OCI-LY7 (cell line): ENCODE measurements around the gene RAB1A. TPM values are rescaled to one million over a fixed set of nuclear protein-coding genes. Genes with fewer than 3 reads are reported as not detected.

Source experiments
- BruUV-seq: library from RNA; stranded (reverse); fragments of 400-500 nt; replicated peaks from 2 replicates; lab custom pipeline; 2021; lab: Mats Ljungman, UMichigan
- CTCF ChIA-PET: fragments of 300-600 bp; sonication (Branson Sonifier 250); formaldehyde crosslinking; loops from one replicate; lab custom pipeline; 2022; ENCODE audit warnings: antibody characterized with exemption; ENCODE audit not compliant: unreplicated experiment; lab: Charles Lee
- POLR2A ChIA-PET: fragments of 300-600 bp; sonication (Branson Sonifier 250); formaldehyde crosslinking; loops from one replicate; lab custom pipeline; 2022; ENCODE audit warnings: antibody characterized with exemption; lab: Charles Lee
- DNase-seq: peaks from one replicate; pipeline ENCODE4 v3.0.0-alpha.2; 2015; ENCODE audit warnings: low spot score
- H2AFZ ChIP-seq: fragments of 200-600 bp; sonication (generic), shearing (Covaris generic); 2 replicates; pipeline ENCODE4 v1.6.1; 2014; ENCODE audit warnings: mild to moderate bottlenecking, antibody characterized with exemption, low read length, moderate library complexity
- H3K27ac ChIP-seq: fragments of 200-600 bp; sonication (generic); 2 replicates; pipeline ENCODE4 v1.5.1; 2014; ENCODE audit warnings: mixed run types, low read depth, mild to moderate bottlenecking, moderate library complexity, low read length, inconsistent platforms; ENCODE audit not compliant: poor library complexity, severe bottlenecking
- H3K36me3 ChIP-seq: fragments of 200-600 bp; sonication (generic); 2 replicates; pipeline ENCODE4 v1.6.1; 2014; ENCODE audit warnings: mild to moderate bottlenecking, antibody characterized with exemption, low read length, moderate library complexity, mixed read lengths; ENCODE audit not compliant: insufficient read depth
- H3K4me1 ChIP-seq: fragments of 200-600 bp; sonication (generic); 2 replicates; pipeline ENCODE4 v1.5.1; 2014; ENCODE audit warnings: mild to moderate bottlenecking, low read length; ENCODE audit not compliant: insufficient read depth, poor library complexity, severe bottlenecking
- H3K4me2 ChIP-seq: fragments of 200-600 bp; sonication (generic); 2 replicates; pipeline ENCODE4 v1.6.1; 2014; ENCODE audit warnings: mild to moderate bottlenecking, low read length
- H3K4me3 ChIP-seq: fragments of 200-600 bp; sonication (generic); 2 replicates; pipeline ENCODE4 v1.5.1; 2014; ENCODE audit warnings: mild to moderate bottlenecking, low read depth, low read length; ENCODE audit not compliant: poor library complexity, severe bottlenecking
- H3K79me2 ChIP-seq: fragments of 200-600 bp; sonication (generic); 2 replicates; pipeline ENCODE4 v1.6.1; 2016; ENCODE audit warnings: low read depth, mild to moderate bottlenecking, low read length, moderate library complexity, mixed read lengths; ENCODE audit not compliant: insufficient read depth
- H3K9me2 ChIP-seq: fragments of 200-600 bp; sonication (generic); 2 replicates; pipeline ENCODE4 v1.6.1; 2016; ENCODE audit warnings: mild to moderate bottlenecking, low read length, mixed read lengths; ENCODE audit not compliant: insufficient read depth
- H3K9me3 ChIP-seq: fragments of 200-600 bp; sonication (generic); 2 replicates; pipeline ENCODE4 v1.6.1; 2014; ENCODE audit warnings: mild to moderate bottlenecking, mixed run types, low read length, mixed read lengths
- H4K20me1 ChIP-seq: fragments of 200-600 bp; sonication (generic); 2 replicates; pipeline ENCODE4 v1.6.1; 2014; ENCODE audit warnings: mild to moderate bottlenecking, antibody characterized with exemption, low read length, moderate library complexity, mixed read lengths; ENCODE audit not compliant: insufficient read depth
- CTCF ChIP-seq: fragments of 200-600 bp; sonication (generic); conservative IDR thresholded peaks from 2 replicates; pipeline ENCODE4 v1.5.1; 2014; ENCODE audit warnings: mild to moderate bottlenecking, antibody characterized with exemption, low read length, moderate library complexity, mixed read lengths
- EZH2phosphoT487 ChIP-seq: fragments of 200-600 bp; sonication (generic); IDR thresholded peaks from 2 replicates; pipeline ENCODE4 v1.6.1; 2018; ENCODE audit warnings: low read depth, borderline replicate concordance, mild to moderate bottlenecking, mixed run types, antibody characterized with exemption, low read length, moderate library complexity, mixed read lengths
- intact Hi-C: fragments of 100-400 bp; cut with micrococcal nuclease; formaldehyde crosslinking; loops from one replicate; pipeline ENCODE4 v1.10.0; 2022; ENCODE audit not compliant: unreplicated experiment
- total RNA-seq, 2 experiments: library from RNA; depleted of rRNA in 1 of 2; stranded (reverse); fragments of >200 nt in 1 of 2; shearing (Covaris generic) in 1 of 2; gene quantifications; 2 replicates each; pipeline ENCODE4 v1.2.3, GENCODE V29; 2014 to 2022

Gene RAB1A
- total RNA-seq, 2 experiments from 2014 or later: 39.7 to 75.4 TPM

GRCh38 chr2:65075605-65076344, 54.1 kb downstream of the RAB1A start:
- intact Hi-C loops: no loop called here
- Histone ChIP-seq H3K9me2 (no peaks in the 10 kb centered on the region), H3K36me3 (peaks cover 71% of the 10 kb centered on the region), H3K4me1 (peaks cover 85% of the 10 kb centered on the region), H3K9me3 (no peaks in the 10 kb centered on the region), H3K4me3 (no peak overlapping the region), H2AFZ (no peak overlapping the region), H3K79me2 (no peaks in the 10 kb centered on the region), H3K4me2 (no peak overlapping the region), H3K27ac (peak overlapping the region; percentile 19), H4K20me1 (no peaks in the 10 kb centered on the region)
- ChIA-PET CTCF (interaction anchor here (0.5 to 0.6 kb wide), 2 partner anchors 163 to 934 kb away, joined by 3 read pairs; no protein-coding TSS in a partner anchor), POLR2A (interaction anchor here (0.5 to 1.1 kb wide), 3 partner anchors 11 to 44 kb away, joined by 3 to 4 read pairs (median 3); partner anchors contain the start of gene CEP68)
- no TSS peak for BruUV-seq
- no peak for DNase-seq
- TF ChIP-seq EZH2phosphoT487 (no peak), CTCF (no peak)

- Histone ChIP-seq H3K4me2 (no peak overlapping the region), H3K36me3 (peaks cover 66% of the 10 kb centered on the region), H3K79me2 (no peaks in the 10 kb centered on the region), H3K9me3 (no peaks in the 10 kb centered on the region), H3K9me2 (no peaks in the 10 kb centered on the region), H3K4me3 (no peak overlapping the region), H3K4me1 (peaks cover 88% of the 10 kb centered on the region), H3K27ac (no peak overlapping the region), H4K20me1 (no peaks in the 10 kb centered on the region), H2AFZ (no peak overlapping the region)
- no peak for DNase-seq
- ChIA-PET CTCF (no interaction called here), POLR2A (interaction anchor here (0.6 to 0.7 kb wide), 2 partner anchors 11 to 88 kb away, joined by 4 read pairs; no protein-coding TSS in a partner anchor)
- BruUV-seq: no TSS peak
- TF ChIP-seq CTCF (no peak), EZH2phosphoT487 (no peak)
- intact Hi-C loops: no loop called here
Observed at GRCh38 chr2:65075176-65075575, 54.7 kb downstream of the RAB1A start.
